ENCODE results near the gene TERF2IP. TPM values are rescaled to one million over a fixed set of nuclear protein-coding genes. Genes with fewer than 3 reads are reported as not detected.

Gene TERF2IP
- total RNA-seq, 1 donor from 2014 or later: 60.1 TPM

DNA sequence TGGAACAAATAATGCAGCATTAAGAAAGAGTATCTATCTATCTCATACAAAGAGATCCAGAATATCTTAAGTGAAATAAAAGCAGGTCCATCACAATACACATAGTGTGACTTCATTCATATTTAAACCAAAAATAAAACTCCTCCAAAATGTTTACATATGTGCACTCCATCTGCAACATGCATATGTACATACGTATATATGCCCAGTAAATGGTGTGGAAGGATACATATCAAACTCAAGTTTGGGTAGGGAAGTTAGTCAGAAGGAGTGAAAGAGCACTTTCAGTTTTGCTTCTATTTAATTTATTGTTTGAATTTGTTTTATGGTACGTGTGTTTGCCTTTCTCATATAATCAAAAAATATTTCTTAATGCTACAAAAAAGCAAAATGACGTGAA lies 12.5 kb upstream of the TERF2IP start:
- H3K9me3 ChIP-seq (replicated peaks): no peaks in the 10 kb centered on the region
- TF ChIP-seq, protein P1, sequence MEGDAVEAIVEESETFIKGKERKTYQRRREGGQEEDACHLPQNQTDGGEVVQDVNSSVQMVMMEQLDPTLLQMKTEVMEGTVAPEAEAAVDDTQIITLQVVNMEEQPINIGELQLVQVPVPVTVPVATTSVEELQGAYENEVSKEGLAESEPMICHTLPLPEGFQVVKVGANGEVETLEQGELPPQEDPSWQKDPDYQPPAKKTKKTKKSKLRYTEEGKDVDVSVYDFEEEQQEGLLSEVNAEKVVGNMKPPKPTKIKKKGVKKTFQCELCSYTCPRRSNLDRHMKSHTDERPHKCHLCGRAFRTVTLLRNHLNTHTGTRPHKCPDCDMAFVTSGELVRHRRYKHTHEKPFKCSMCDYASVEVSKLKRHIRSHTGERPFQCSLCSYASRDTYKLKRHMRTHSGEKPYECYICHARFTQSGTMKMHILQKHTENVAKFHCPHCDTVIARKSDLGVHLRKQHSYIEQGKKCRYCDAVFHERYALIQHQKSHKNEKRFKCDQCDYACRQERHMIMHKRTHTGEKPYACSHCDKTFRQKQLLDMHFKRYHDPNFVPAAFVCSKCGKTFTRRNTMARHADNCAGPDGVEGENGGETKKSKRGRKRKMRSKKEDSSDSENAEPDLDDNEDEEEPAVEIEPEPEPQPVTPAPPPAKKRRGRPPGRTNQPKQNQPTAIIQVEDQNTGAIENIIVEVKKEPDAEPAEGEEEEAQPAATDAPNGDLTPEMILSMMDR (IDR thresholded peaks at IDR 0.05; ENCODE audit: borderline replicate concordance): no peak
- no peaks in the 10 kb centered on the region for H3K4me1 ChIP-seq
- H3K27me3 ChIP-seq (ENCODE audit: low read depth): no peaks in the 10 kb centered on the region
- H3K4me3 ChIP-seq: no peak overlapping the region
- peaks cover 99% of the 10 kb centered on the region for H3K36me3 ChIP-seq
- H3K27ac ChIP-seq (replicated peaks): no peak overlapping the region
- intact Hi-C loops (cut with micrococcal nuclease): loop anchor here (10.0 kb wide), 1 partner anchor 60 kb away; no protein-coding TSS in a partner anchor
- no peak for DNase-seq

DNA sequence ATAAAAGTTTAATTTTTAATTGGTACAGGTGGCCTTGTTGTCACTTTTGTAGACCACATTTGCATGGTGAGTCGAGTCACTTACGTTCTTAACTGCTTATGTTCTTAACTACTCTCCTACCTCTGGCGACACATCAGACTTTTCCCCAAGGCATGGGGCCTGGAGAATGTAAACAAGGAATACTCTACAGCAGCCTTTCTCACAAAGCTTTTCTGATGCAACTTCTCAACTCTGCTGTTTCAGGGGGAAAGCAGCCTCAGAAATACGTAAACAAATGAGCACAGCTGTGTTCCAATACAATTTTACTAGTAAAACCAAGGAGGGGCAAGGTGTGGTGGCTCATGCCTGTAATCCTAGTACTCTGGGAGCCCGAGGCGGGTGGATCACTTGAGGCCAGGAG lies 7.0 kb upstream of the TERF2IP start:
- no peak overlapping the region for H3K4me3 ChIP-seq
- H3K27me3 ChIP-seq (ENCODE audit: low read depth): no peaks in the 10 kb centered on the region
- peaks cover 84% of the 10 kb centered on the region for H3K36me3 ChIP-seq
- intact Hi-C loops (cut with micrococcal nuclease): loop anchor here (10.0 kb wide), 1 partner anchor 124 kb away; no protein-coding TSS in a partner anchor
- H3K9me3 ChIP-seq (replicated peaks): no peaks in the 10 kb centered on the region
- DNase-seq: no peak
- TF ChIP-seq, protein P1 (IDR thresholded peaks at IDR 0.05; ENCODE audit: borderline replicate concordance): no peak
- peaks cover 22% of the 10 kb centered on the region for H3K4me1 ChIP-seq
- no peak overlapping the region for H3K27ac ChIP-seq (replicated peaks)

DNA sequence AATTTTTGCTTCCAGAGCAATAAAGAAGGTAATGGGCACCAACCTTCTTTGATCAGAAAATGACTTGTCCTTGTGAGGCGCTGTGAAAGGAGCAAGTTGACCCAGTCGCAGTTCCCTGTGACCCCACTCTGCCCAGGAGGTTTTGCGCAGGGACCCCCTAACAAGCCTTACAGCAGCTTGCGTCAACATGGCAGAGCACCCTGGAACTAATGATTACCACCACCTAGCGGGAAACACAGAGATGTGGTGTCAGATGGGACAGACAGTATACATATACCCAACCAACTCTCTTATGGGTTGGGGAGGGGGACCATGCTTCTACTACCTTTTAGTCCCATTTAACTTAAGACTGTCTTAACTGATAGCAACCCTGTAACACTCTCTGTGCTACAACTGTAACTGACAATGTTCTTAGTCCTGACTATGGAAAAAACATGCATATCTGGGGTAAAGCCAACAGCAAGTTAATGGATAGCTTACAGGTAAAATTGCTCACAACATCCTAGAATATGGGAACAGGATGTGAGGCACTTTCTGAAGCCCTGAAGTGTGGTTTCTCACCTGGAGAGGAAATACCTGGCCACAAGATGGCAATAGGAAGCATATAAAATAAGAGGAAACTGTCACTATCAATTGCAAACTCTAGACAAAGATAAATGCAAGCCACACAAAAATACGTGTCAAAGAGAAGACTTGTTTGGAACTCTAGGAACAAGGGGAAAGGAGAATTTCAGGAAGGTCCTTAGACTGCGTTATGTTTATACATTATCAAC lies 3.1 kb upstream of the TERF2IP start:
- no peaks in the 10 kb centered on the region for H3K27me3 ChIP-seq (ENCODE audit: low read depth)
- TF ChIP-seq, protein P1 (IDR thresholded peaks at IDR 0.05; ENCODE audit: borderline replicate concordance): no peak
- peaks cover 59% of the 10 kb centered on the region for H3K4me1 ChIP-seq
- peaks cover 46% of the 10 kb centered on the region for H3K36me3 ChIP-seq
- no peak for DNase-seq
- H3K4me3 ChIP-seq: no peak overlapping the region
- H3K9me3 ChIP-seq (replicated peaks): no peaks in the 10 kb centered on the region
- intact Hi-C loops (cut with micrococcal nuclease): loop anchor here (10.0 kb wide), 1 partner anchor 120 kb away; no protein-coding TSS in a partner anchor
- H3K27ac ChIP-seq (replicated peaks): no peak overlapping the region

DNA sequence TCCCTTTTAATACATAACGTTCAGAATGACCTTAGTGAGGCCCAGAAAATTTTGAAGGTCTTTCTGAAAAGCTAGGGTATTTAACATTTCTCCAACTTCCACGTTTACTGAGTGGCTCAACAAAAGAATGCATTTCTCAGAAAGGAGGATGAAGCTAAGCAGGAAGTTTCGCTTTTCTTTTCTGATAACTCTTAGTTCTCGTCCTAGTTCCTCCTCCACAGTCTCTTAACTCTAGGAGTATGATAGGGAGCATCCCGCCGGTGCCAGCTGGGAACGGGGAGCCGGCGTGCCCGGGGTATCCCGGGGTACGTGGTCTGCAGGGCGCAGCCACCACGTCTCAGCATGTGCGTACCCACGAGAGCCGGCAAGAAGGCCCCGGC lies 471 bp upstream of the TERF2IP start:
- intact Hi-C loops (cut with micrococcal nuclease): loop anchor here (10.0 kb wide), 1 partner anchor 118 kb away; no protein-coding TSS in a partner anchor
- TF ChIP-seq, protein P1 (IDR thresholded peaks at IDR 0.05; ENCODE audit: borderline replicate concordance): no peak
- Histone ChIP-seq H3K4me3 (peak overlapping the region; percentile 97), H3K27ac (replicated peaks) (peak overlapping the region; percentile 96), H3K4me1 (peaks cover 86% of the 10 kb centered on the region), H3K36me3 (peaks cover 26% of the 10 kb centered on the region), H3K9me3 (replicated peaks) (no peaks in the 10 kb centered on the region), H3K27me3 (ENCODE audit: low read depth) (no peaks in the 10 kb centered on the region)
- no peak for DNase-seq

DNA sequence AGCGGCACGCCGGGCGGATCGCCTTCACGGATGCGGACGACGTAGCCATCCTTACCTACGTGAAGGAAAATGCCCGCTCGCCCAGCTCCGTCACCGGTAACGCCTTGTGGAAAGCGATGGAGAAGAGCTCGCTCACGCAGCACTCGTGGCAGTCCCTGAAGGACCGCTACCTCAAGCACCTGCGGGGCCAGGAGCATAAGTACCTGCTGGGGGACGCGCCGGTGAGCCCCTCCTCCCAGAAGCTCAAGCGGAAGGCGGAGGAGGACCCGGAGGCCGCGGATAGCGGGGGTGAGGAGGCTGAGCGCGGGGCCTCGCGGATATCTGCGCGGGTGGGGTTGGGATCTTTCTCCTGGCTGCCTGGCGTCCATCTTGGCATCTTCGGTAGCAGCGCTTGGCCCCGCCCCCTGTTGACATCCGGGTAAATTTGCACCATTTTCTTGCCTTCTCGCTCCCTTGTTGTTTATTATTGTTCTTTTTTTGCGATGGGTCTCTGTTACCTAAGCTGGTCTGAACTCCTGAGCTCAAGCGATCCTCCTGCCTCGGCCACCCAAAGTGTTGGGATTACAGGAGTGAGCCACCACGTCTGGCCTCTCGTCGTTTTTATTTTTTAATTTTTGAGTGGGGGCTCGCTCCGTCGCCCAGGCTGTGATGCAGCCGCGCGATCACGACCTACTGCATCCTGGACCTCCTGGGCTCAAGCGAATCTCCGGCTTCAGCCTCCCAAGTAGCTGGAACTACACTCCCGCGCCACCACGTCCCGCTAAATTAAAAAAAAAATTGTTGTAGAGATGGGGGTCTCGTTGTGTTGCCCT lies 898 bp downstream of the TERF2IP start:
- Histone ChIP-seq H3K4me3 (peak overlapping the region; percentile 97), H3K4me1 (peaks cover 99% of the 10 kb centered on the region), H3K36me3 (peaks cover 17% of the 10 kb centered on the region), H3K27me3 (ENCODE audit: low read depth) (no peaks in the 10 kb centered on the region), H3K27ac (replicated peaks) (peak overlapping the region; percentile 96), H3K9me3 (replicated peaks) (no peaks in the 10 kb centered on the region)
- peak; percentile 87 for DNase-seq
- TF ChIP-seq, protein P1 (IDR thresholded peaks at IDR 0.05; ENCODE audit: borderline replicate concordance): no peak
- intact Hi-C loops (cut with micrococcal nuclease): loop anchor here (10.0 kb wide), 1 partner anchor 116 kb away; no protein-coding TSS in a partner anchor

Measured in left ventricle myocardium inferior (tissue), 1 donor.